Panc1 (cell line): ENCODE data around the gene INAVA.

Source experiments
- CTCF ChIP-seq: fragments of 450-650 bp; IDR thresholded peaks from 2 replicates; pipeline ENCODE4 v1.5.1; 2017; ENCODE audit warnings: mild to moderate bottlenecking
- REST ChIP-seq, 2 experiments: IDR thresholded peaks; 2 replicates each; pipeline ENCODE4 v1.6.1; 2011 to 2012; ENCODE audit warnings: low read depth in 2 of 2, control low read depth in 1 of 2, low read length in 1 of 2, mild to moderate bottlenecking in 1 of 2, moderate library complexity in 1 of 2; ENCODE audit not compliant: insufficient read depth in 1 of 2

GRCh38 chr1:200899015-200899386, 4.3 kb downstream of the INAVA start:
- no peak for TF ChIP-seq CTCF
- no peak for TF ChIP-seq REST (IDR thresholded peaks at IDR 0.05; ENCODE audit: insufficient read depth in 1 of 2, low read depth in 2 of 2, low read length in 1 of 2)
